ENCODE measurements around the gene SARS2. TPM values are rescaled to one million over a fixed set of nuclear protein-coding genes. Genes with fewer than 3 reads are reported as not detected.

Gene SARS2
- polyA plus RNA-seq, 3 donors, result 8.1 to 21.9 (median 8.3) TPM

GRCh38 chr19:38890686-38891085 lies 39.9 kb downstream of the SARS2 start:
- no peaks in the 10 kb centered on the region for H3K9me3 ChIP-seq (replicated peaks in 1 of 2; ENCODE audit: control insufficient read depth in 1 of 2, insufficient read depth in 1 of 2, low read length in 2 of 2)
- H3K4me2 ChIP-seq (replicated peaks; ENCODE audit: extremely low read depth, low read length, poor library complexity, severe bottlenecking), result no peak overlapping the region
- H4K20me1 ChIP-seq (ENCODE audit: insufficient read depth, low read length), result peaks cover 5% of the 10 kb centered on the region
- Mint-ChIP-seq H3K27ac (no peak overlapping the region), H3K4me3 (no peak overlapping the region), H3K36me3 (peaks cover 38 to 58% of the 10 kb centered on the region in 2 donors), H3K9me3 (no peaks in the 10 kb centered on the region), H3K27me3 (ENCODE audit: low read depth in 3 of 3) (peaks cover 0 to 2% (median 0%) of the 10 kb centered on the region in 3 donors), H3K4me1 (no peaks in the 10 kb centered on the region)
- H3K4me3 ChIP-seq (replicated peaks in 1 of 3; ENCODE audit: low read depth in 2 of 3, low read length in 3 of 3), result no peak overlapping the region
- no peak for DNase-seq
- intact Hi-C loops (cut with micrococcal nuclease), result loop anchor here in 1 of 2 donors (10.0 kb wide), 1 partner anchor 126 kb away; no protein-coding TSS in a partner anchor
- H3K9ac ChIP-seq (ENCODE audit: insufficient read depth, low read length, poor library complexity, severe bottlenecking), result no peak overlapping the region
- H3K27ac ChIP-seq (ENCODE audit: low read depth in 1 of 2, low read length in 2 of 2), result no peak overlapping the region
- H3K4me1 ChIP-seq (ENCODE audit: control insufficient read depth in 1 of 2, insufficient read depth in 2 of 2, low read length in 2 of 2), result no peaks in the 10 kb centered on the region
- peaks cover 41 to 59% of the 10 kb centered on the region in 2 donors for H3K36me3 ChIP-seq (replicated peaks in 1 of 2; ENCODE audit: control insufficient read depth in 1 of 2, insufficient read depth in 2 of 2, low read length in 2 of 2)
- no peak for TF ChIP-seq CTCF (IDR thresholded peaks at IDR 0.05)
- no peak overlapping the region for H2AFZ ChIP-seq (ENCODE audit: insufficient read depth, low read depth, low read length, poor library complexity, severe bottlenecking)
- H3K79me2 ChIP-seq (ENCODE audit: insufficient read depth, low read length), result no peaks in the 10 kb centered on the region
- H3K27me3 ChIP-seq (ENCODE audit: control insufficient read depth in 2 of 2, insufficient read depth in 2 of 2, low read length in 2 of 2), result no peaks in the 10 kb centered on the region

DNA sequence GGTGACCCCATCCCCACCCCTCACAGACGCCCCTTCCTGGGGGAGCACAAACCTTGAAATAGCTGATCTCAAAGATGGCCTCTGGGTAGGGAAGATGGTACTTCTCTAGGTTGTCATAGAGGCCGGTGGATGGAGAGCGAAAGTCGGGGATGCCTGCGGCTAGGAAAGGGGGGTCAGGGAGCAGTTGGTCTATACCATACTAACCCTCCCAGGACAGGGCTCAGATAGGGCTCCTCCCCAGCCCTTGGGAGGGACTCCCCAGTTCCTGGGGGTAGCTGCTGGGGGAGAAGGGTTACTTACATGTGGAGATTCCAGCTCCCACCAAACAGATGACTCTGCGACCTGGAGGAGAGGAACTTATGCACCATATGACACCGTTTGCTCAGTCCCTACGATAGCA lies 40.8 kb downstream of the SARS2 start:
- Histone ChIP-seq H3K79me2 (ENCODE audit: insufficient read depth, low read length) (no peaks in the 10 kb centered on the region), H3K9me3 (replicated peaks in 1 of 2; ENCODE audit: control insufficient read depth in 1 of 2, insufficient read depth in 1 of 2, low read length in 2 of 2) (no peaks in the 10 kb centered on the region), H3K4me1 (ENCODE audit: control insufficient read depth in 1 of 2, insufficient read depth in 2 of 2, low read length in 2 of 2) (no peaks in the 10 kb centered on the region), H3K36me3 (replicated peaks in 1 of 2; ENCODE audit: control insufficient read depth in 1 of 2, insufficient read depth in 2 of 2, low read length in 2 of 2) (peaks cover 41 to 62% of the 10 kb centered on the region in 2 donors), H3K4me2 (replicated peaks; ENCODE audit: extremely low read depth, low read length, poor library complexity, severe bottlenecking) (no peak overlapping the region), H3K27me3 (ENCODE audit: control insufficient read depth in 2 of 2, insufficient read depth in 2 of 2, low read length in 2 of 2) (no peaks in the 10 kb centered on the region), H2AFZ (ENCODE audit: insufficient read depth, low read depth, low read length, poor library complexity, severe bottlenecking) (no peak overlapping the region), H3K4me3 (replicated peaks in 1 of 3; ENCODE audit: low read depth in 2 of 3, low read length in 3 of 3) (no peak overlapping the region), H3K27ac (ENCODE audit: low read depth in 1 of 2, low read length in 2 of 2) (no peak overlapping the region), H3K9ac (ENCODE audit: insufficient read depth, low read length, poor library complexity, severe bottlenecking) (no peak overlapping the region), H4K20me1 (ENCODE audit: insufficient read depth, low read length) (peaks cover under 1% of the 10 kb centered on the region)
- H3K4me3 Mint-ChIP-seq, result no peak overlapping the region
- H3K27ac Mint-ChIP-seq, result peak overlapping the region in 1 of 7 donors; percentile 21
- no peak for DNase-seq
- H3K36me3 Mint-ChIP-seq, result peaks cover 36 to 60% of the 10 kb centered on the region in 2 donors
- 100% methylated on average over 1 of the region's 8 CpGs for WGBS (ENCODE audit: insufficient coverage)
- peaks cover 0 to 2% (median 0%) of the 10 kb centered on the region in 3 donors for H3K27me3 Mint-ChIP-seq (ENCODE audit: low read depth in 3 of 3)
- H3K4me1 Mint-ChIP-seq, result no peaks in the 10 kb centered on the region
- H3K9me3 Mint-ChIP-seq, result peaks cover 0 to 2% (median 0%) of the 10 kb centered on the region in 7 donors
- TF ChIP-seq CTCF (IDR thresholded peaks at IDR 0.05), result no peak
- intact Hi-C loops (cut with micrococcal nuclease), result loop anchor here in 1 of 2 donors (10.0 kb wide), 1 partner anchor 125 kb away; no protein-coding TSS in a partner anchor
